ENCODE results near the gene ACADVL. TPM values are rescaled to one million over a fixed set of nuclear protein-coding genes. Genes with fewer than 3 reads are reported as not detected.

ACADVL gene
- total RNA-seq, 2 donors from 2014 or later, result 589 to 593 TPM

DNA sequence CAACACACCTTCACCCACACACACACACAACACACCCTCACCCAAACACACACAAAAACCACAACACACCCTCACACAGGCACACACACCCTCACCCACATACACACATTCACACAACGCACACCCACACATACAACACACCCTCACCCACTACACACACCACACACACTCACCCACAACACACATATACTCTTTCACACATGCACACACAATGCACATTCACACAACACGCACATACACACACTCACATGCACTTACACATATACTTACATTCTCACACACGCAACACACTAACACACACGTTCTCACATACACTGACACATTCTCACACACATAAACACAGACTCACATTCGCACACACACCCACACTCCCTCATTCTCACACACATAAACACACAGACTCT is 44.4 kb upstream of the ACADVL start:
- Histone ChIP-seq H3K4me3 (no peak overlapping the region), H3K9me3 (no peaks in the 10 kb centered on the region), H3K4me1 (replicated peaks) (peaks cover 6% of the 10 kb centered on the region), H3K27me3 (replicated peaks; ENCODE audit: insufficient read depth) (no peaks in the 10 kb centered on the region), H3K27ac (no peak overlapping the region), H3K36me3 (no peaks in the 10 kb centered on the region)
- no peak for DNase-seq (ENCODE audit: low spot score)
- TF ChIP-seq POLR2AphosphoS5 (IDR thresholded peaks at IDR 0.05), result no peak
- no peak for TF ChIP-seq CTCF (IDR thresholded peaks at IDR 0.05)
- no peak for TF ChIP-seq POLR2A (IDR thresholded peaks at IDR 0.05)
- intact Hi-C loops (cut with DNase I), result loop anchor here (5.0 kb wide), 1 partner anchor 128 kb away; no protein-coding TSS in a partner anchor
- WGBS, result 92% methylated on average over 5 of the region's 5 CpGs

DNA sequence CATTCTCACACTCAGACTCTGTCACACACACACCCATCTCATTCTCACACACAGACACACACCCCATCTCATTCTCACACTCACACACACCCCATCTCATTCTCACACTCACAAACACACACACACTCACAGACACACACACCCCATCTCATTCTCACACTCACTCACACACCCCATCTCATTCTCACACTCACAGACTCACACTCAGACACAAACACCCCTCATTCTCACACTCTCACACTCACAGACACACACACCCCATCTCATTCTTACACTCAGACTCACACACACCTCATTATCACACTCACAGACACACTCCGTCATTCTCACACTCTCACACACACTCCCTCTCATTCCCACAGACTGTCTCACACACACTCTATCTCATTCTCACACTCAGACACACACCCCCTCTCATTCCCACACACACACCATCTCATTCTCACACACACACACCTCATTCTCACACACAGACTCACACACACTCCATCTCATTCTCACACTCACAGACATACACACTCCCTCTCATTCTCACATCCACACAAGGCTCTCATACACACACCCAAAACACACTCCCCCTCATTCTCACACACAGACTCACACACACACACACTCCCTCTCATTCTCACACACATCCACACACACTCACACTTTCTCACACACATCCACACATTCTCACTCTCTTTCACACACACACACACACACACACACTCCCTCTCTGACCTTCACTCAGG is 43.5 kb upstream of the ACADVL start:
- Histone ChIP-seq H3K27me3 (replicated peaks; ENCODE audit: insufficient read depth) (no peaks in the 10 kb centered on the region), H3K4me3 (no peak overlapping the region), H3K36me3 (no peaks in the 10 kb centered on the region), H3K9me3 (no peaks in the 10 kb centered on the region), H3K4me1 (replicated peaks) (peaks cover 6% of the 10 kb centered on the region), H3K27ac (no peak overlapping the region)
- no peak for DNase-seq (ENCODE audit: low spot score)
- no peak for TF ChIP-seq CTCF (IDR thresholded peaks at IDR 0.05)
- no peak for TF ChIP-seq POLR2A (IDR thresholded peaks at IDR 0.05)
- TF ChIP-seq POLR2AphosphoS5 (IDR thresholded peaks at IDR 0.05), result no peak
- WGBS, result 78% methylated on average over 1 of the region's 1 CpG
- intact Hi-C loops (cut with DNase I), result loop anchor here (5.0 kb wide), 1 partner anchor 129 kb away; no protein-coding TSS in a partner anchor

GRCh38 chr17:7176841-7177190 is 42.9 kb upstream of the ACADVL start:
- intact Hi-C loops (cut with DNase I), result loop anchor here (5.0 kb wide), 1 partner anchor 130 kb away; no protein-coding TSS in a partner anchor
- WGBS, result 3% methylated on average over 17 of the region's 17 CpGs

DNA sequence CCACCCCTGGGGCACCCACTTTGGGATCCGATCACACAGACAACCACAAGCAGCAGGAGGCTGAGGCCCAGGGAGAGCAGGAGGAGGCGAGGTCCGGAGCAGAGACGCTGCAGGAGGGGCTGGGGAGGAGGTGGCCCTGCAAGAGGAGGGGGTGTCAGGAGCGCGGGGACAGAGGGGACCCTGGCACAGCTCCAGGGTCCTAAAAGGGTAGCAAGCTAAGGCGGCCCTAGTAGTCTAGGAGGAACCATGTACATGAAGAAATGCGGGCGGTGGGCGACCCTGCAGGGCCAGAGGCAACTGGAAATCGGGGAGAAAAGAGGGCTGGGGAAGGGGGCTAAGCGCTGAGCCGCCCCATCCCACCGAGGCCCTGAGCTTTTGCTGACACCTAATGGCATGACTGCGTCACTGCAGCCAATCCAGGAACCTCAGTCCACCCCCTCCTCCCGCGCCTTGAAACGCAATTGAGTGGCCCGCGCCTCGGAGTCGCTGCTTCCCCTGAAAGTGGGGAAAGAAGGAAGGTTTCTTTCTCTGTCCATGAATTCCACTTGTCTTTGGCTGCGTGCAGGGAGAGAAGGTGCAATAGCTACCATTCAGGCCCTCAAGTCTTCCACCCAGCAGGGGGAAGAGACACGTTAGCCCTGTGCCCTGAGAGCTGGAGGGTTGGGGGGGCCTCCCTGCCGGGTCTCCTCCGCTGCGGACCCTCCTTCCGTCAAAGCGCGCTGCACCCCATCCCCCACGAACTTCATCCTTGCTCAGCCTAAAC is 42.4 kb upstream of the ACADVL start:
- intact Hi-C loops (cut with DNase I), result loop anchor here (5.0 kb wide), 1 partner anchor 130 kb away; no protein-coding TSS in a partner anchor
- H3K27me3 ChIP-seq (replicated peaks; ENCODE audit: insufficient read depth), result no peaks in the 10 kb centered on the region

More at GRCh38 chr17:7176841-7177190, 42.9 kb upstream of the ACADVL start:
- Histone ChIP-seq H3K27ac (no peak overlapping the region), H3K36me3 (no peaks in the 10 kb centered on the region), H3K9me3 (no peaks in the 10 kb centered on the region), H3K4me3 (no peak overlapping the region), H3K4me1 (replicated peaks) (peaks cover 6% of the 10 kb centered on the region), H3K27me3 (replicated peaks; ENCODE audit: insufficient read depth) (no peaks in the 10 kb centered on the region)
- no peak for TF ChIP-seq POLR2AphosphoS5 (IDR thresholded peaks at IDR 0.05)
- TF ChIP-seq CTCF (IDR thresholded peaks at IDR 0.05), result no peak
- no peak for TF ChIP-seq POLR2A (IDR thresholded peaks at IDR 0.05)
- DNase-seq (ENCODE audit: low spot score), result no peak

More for the DNA sequence above, 42.4 kb upstream of the ACADVL start:
- no peaks in the 10 kb centered on the region for H3K36me3 ChIP-seq
- H3K9me3 ChIP-seq, result no peaks in the 10 kb centered on the region
- TF ChIP-seq CTCF (IDR thresholded peaks at IDR 0.05) (peak; percentile 60 to 85 (median 76)), POLR2AphosphoS5 (IDR thresholded peaks at IDR 0.05) (peak; percentile 14), POLR2A (IDR thresholded peaks at IDR 0.05) (no peak)
- 1% methylated on average over 31 of the region's 31 CpGs for WGBS
- H3K4me3 ChIP-seq, result peak overlapping the region; percentile 12 to 19
- peak; percentile 54 for DNase-seq (ENCODE audit: low spot score)
- H3K4me1 ChIP-seq (replicated peaks), result peaks cover 6% of the 10 kb centered on the region
- H3K27ac ChIP-seq, result no peak overlapping the region
